Testis (tissue), 3 donors: Measurements from ENCODE around the gene PPP2R2D. TPM values are rescaled to one million over a fixed set of nuclear protein-coding genes. Genes with fewer than 3 reads are reported as not detected.

Experiments used
- DNase-seq: peaks from one replicate; pipeline ENCODE4 v3.0.0-alpha.2; 2019
- H3K27ac ChIP-seq, 2 donors: fragments of 200-600 bp; sonication (generic); one replicate each; pipeline ENCODE4 v1.5.1; 2019
- H3K27me3 ChIP-seq: fragments of 200-600 bp; sonication (generic); one replicate; pipeline ENCODE4 v1.5.1; 2019
- H3K36me3 ChIP-seq: fragments of 200-600 bp; sonication (generic); one replicate; pipeline ENCODE4 v1.5.1; 2017; ENCODE audit warnings: low read depth; ENCODE audit errors: missing control alignments
- H3K4me1 ChIP-seq: fragments of 200-600 bp; sonication (generic); one replicate; pipeline ENCODE4 v1.5.1; 2019
- H3K4me3 ChIP-seq, 2 donors: fragments of 200-600 bp; sonication (generic); one replicate each; pipeline ENCODE4 v1.5.1; 2017 to 2019
- H3K9me3 ChIP-seq: fragments of 200-600 bp; sonication (generic); one replicate; pipeline ENCODE4 v1.5.1; 2017
- POLR2A ChIP-seq: fragments of 450-650 bp; IDR thresholded peaks from one replicate; pipeline ENCODE4 v1.6.1; 2017; ENCODE audit warnings: antibody characterized with exemption, mild to moderate bottlenecking, moderate library complexity
- WGBS, 2 donors: methylation state at CpG; one replicate each; pipeline ENCODE4 v1.1.5; 2018; 5-methylcytosine and 5-hydroxymethylcytosine counted together
- intact Hi-C: fragments of 100-400 bp; cut with DNase I; formaldehyde crosslinking; loops from one replicate; pipeline ENCODE4 v1.15.1; 2023; ENCODE audit warnings: low total_unique reads
- polyA plus RNA-seq: library from polyadenylated mRNA; stranded (reverse); fragments of 350-450 nt; fragmentation: Illumina TruSeq; extraction: RNeasy Lipid Tissue Mini Kit (QIAGEN cat#74804); gene quantifications from one replicate; pipeline ENCODE4 v1.2.3, GENCODE V29; 2014; ENCODE audit warnings: low read depth, low replicate concordance; ENCODE audit not compliant: insufficient read depth
- total RNA-seq, 2 donors: library from RNA; depleted of rRNA; stranded (reverse); fragments of >200 nt; gene quantifications; one replicate each; pipeline ENCODE4 v1.2.3, GENCODE V29; 2016
- TF ChIP-seq, protein P1 (sequence below), 3 experiments: fragments of 450-650 bp in 2 of 3; fragments of 200-600 bp in 1 of 3; sonication (generic) in 1 of 3; IDR thresholded peaks; one replicate each; pipeline ENCODE4 v1.5.1; 2016 to 2019; ENCODE audit warnings: antibody characterized with exemption in 3 of 3, mild to moderate bottlenecking in 2 of 3, moderate library complexity in 1 of 3

The PPP2R2D gene
- total and polyA plus RNA-seq, 3 donors from 2014 or later, result 34.9 to 49.2 (median 48.5) TPM

DNA sequence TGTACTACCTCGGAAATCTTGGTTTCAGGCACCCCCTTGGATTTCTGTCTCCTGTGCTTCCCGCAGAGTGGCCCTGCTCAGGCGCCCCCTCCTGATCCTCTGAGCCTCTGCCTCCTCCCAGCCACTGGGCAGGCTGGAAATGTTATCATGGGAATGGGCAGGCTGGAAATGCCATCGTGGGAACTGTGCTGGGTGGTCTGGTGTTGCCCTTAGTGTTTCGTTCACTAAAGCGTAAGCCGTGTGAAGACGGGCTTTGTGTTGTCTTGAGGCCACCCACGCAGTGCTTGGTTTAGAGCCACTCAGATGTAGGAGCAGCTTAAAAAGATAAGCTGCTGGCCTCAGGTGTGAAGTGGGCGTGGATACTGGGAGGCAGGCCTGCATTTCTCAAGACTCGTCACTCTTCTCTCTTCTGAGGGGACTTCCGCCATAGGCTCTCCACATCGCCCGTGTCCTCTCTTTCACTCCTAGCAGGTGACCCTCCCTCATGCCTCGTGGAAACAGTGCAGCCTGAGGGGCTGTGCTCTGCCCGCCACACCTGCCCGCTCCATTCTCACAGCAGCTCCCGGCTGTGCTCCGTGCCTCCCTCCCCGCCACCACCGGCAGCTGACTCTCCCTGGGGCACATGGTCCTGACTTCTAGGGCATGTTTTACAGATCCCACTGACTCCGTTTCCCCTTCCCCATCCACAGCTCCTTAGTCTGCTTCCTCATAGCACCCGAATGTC is 28.5 kb downstream of the PPP2R2D start:
- H3K36me3 ChIP-seq, result no peaks in the 10 kb centered on the region
- intact Hi-C loops, result no loop called here
- no peak overlapping the region for H3K4me3 ChIP-seq
- H3K27me3 ChIP-seq, result no peaks in the 10 kb centered on the region
- H3K9me3 ChIP-seq, result no peaks in the 10 kb centered on the region
- WGBS, 2 donors, result 73 to 80% methylated on average over 15 to 23 of the region's 23 CpGs
- TF ChIP-seq, protein P1, sequence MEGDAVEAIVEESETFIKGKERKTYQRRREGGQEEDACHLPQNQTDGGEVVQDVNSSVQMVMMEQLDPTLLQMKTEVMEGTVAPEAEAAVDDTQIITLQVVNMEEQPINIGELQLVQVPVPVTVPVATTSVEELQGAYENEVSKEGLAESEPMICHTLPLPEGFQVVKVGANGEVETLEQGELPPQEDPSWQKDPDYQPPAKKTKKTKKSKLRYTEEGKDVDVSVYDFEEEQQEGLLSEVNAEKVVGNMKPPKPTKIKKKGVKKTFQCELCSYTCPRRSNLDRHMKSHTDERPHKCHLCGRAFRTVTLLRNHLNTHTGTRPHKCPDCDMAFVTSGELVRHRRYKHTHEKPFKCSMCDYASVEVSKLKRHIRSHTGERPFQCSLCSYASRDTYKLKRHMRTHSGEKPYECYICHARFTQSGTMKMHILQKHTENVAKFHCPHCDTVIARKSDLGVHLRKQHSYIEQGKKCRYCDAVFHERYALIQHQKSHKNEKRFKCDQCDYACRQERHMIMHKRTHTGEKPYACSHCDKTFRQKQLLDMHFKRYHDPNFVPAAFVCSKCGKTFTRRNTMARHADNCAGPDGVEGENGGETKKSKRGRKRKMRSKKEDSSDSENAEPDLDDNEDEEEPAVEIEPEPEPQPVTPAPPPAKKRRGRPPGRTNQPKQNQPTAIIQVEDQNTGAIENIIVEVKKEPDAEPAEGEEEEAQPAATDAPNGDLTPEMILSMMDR (IDR thresholded peaks at IDR 0.05), result no peak
- no peak for TF ChIP-seq POLR2A
- H3K27ac ChIP-seq, result peak overlapping the region; percentile 47 to 74
- H3K4me1 ChIP-seq, result peaks cover 44% of the 10 kb centered on the region
- no peak for DNase-seq

DNA sequence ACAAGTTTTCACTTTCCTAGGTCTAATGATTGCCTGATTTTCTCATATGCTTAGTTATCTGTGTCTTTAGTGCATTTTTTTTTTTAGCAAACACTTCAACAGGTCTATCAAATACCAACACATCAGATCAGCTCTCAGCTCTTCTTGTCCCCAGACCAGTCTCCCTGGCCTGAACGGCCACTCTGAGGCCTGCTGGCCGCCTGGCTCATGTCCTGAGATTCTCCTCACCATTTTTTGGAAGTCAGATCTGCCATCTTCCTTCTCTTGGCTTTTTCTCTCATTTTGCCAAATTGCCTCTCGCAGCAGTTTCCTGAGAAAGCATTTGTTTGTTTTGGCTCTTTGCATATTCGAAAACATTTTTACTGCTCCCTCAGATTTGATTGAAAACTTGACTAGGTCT is 29.3 kb downstream of the PPP2R2D start:
- TF ChIP-seq, protein P1 (IDR thresholded peaks at IDR 0.05), result no peak
- no peak for TF ChIP-seq POLR2A
- H3K27me3 ChIP-seq, result no peaks in the 10 kb centered on the region
- H3K9me3 ChIP-seq, result no peaks in the 10 kb centered on the region
- WGBS, 2 donors, result 69 to 79% methylated on average over 4 of the region's 4 CpGs
- peak overlapping the region in 1 of 2 donors; percentile 4 for H3K27ac ChIP-seq
- DNase-seq, result no peak
- intact Hi-C loops, result no loop called here
- H3K36me3 ChIP-seq, result no peaks in the 10 kb centered on the region
- H3K4me3 ChIP-seq, result no peak overlapping the region
- peaks cover 50% of the 10 kb centered on the region for H3K4me1 ChIP-seq

- 91 to 96% methylated on average over 16 of the region's 16 CpGs for WGBS, 2 donors
- Histone ChIP-seq H3K4me1 (peaks cover 50% of the 10 kb centered on the region), H3K9me3 (no peaks in the 10 kb centered on the region), H3K27me3 (no peaks in the 10 kb centered on the region), H3K4me3 (no peak overlapping the region), H3K27ac (peak overlapping the region; percentile 4 to 72), H3K36me3 (no peaks in the 10 kb centered on the region)
- no peak for DNase-seq
- TF ChIP-seq POLR2A, result no peak
- TF ChIP-seq, protein P1 (IDR thresholded peaks at IDR 0.05), result no peak
- intact Hi-C loops, result no loop called here
These were observed 29.9 kb downstream of the PPP2R2D start for GRCh38 chr10:131930586-131931330.

- WGBS, 2 donors, result 88 to 90% methylated on average over 13 of the region's 13 CpGs
- TF ChIP-seq, protein P1 (IDR thresholded peaks at IDR 0.05), result no peak
- no peak for TF ChIP-seq POLR2A
- no peak for DNase-seq
- H3K4me1 ChIP-seq, result peaks cover 50% of the 10 kb centered on the region
- no peak overlapping the region for H3K4me3 ChIP-seq
- H3K27me3 ChIP-seq, result no peaks in the 10 kb centered on the region
- peak overlapping the region in 1 of 2 donors; percentile 72 for H3K27ac ChIP-seq
- intact Hi-C loops, result no loop called here
- H3K9me3 ChIP-seq, result no peaks in the 10 kb centered on the region
- H3K36me3 ChIP-seq, result no peaks in the 10 kb centered on the region
These were observed 31.2 kb downstream of the PPP2R2D start for GRCh38 chr10:131931981-131932380.
